HG03095 (cell line): Measurements from ENCODE around the gene FAM131C.
"Not testable (repeated sequence)": the region's sequence is repeated elsewhere in the genome, so short reads cannot be mapped to it uniquely, and the experiment has no call there.

Source experiments
- ATAC-seq: cut with Tn5 transposase; IDR thresholded peaks from one replicate; pipeline ENCODE4 v1.9.1; 2021; ENCODE audit warnings: moderate library complexity; ENCODE audit not compliant: unreplicated experiment

Gene FAM131C

DNA sequence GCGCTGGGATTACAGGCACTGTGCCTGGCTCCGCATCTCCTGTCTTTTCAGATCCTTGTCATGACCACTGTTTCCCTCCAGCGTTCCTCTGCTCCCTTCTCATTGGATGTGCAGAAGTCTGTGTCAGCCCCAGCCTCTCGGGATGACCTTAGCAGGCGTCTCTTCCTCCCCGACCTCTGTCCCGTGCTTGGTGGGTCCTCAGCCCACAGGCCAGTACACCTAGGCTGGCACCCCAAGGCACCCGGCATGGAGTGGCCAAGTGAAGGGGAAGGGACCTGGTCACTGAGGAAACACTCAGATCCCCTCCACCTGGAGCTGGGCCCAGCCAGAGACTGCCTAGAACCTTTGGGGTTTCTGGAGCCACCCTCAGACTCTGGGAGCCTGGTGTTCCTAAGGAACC lies 32.3 kb downstream of the FAM131C start:
- ATAC-seq: no peak

DNA sequence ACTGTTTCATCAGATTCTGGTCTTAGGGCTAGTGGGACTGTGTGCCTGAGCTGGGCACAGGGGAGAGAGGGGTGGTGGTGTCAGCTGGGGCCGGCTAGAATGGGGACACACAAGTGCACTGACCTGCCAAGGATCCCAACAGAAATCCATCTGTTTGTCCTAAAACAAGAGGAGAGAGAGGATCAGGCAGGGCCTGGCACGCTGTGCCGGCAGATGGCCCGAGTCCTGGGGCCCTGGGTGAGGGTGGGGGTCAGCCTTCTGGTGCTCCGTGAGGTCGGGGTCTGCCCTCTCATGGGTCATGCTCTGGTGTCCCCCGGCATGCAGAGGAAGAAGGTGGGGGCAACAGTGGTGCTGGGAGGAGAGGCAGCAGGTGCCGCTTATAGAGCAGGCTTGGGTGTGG lies 33.6 kb downstream of the FAM131C start:
- not testable (repeated sequence) for ATAC-seq

DNA sequence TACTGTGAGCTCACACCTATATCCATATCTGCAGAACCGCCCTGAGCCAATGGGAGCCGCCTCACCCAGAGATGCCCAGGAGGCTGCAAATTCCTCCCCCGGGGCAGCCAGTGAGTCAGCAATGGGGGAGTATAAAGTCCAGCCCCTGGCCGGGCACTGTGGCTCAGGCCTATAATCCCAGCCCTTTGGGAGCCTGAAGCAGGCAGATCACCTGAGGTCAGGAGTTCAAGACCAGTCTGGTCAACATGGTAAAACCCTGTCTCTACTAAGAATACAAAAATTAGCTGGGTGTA lies 34.9 kb downstream of the FAM131C start:
- no peak for ATAC-seq

DNA sequence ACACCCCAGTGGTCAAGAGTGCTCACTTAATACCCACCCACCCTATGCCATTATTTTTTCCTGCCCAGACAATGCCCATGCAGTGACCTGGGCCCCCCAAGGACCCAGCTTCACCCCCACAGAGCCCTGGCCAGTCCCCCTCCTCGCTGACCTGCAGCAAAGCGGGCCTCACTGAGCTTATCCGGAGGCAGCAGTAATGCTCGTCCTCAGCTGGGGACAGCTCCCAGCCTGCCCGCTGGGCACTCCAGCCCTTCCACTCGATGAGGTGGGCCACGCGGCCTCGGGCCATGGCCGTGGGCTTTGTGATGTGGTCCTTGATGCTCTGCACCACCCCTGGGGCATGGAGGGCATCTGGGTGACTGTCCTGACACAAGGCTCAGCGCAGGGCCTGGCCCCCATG lies 37.0 kb downstream of the FAM131C start:
- ATAC-seq: not testable (repeated sequence)

DNA sequence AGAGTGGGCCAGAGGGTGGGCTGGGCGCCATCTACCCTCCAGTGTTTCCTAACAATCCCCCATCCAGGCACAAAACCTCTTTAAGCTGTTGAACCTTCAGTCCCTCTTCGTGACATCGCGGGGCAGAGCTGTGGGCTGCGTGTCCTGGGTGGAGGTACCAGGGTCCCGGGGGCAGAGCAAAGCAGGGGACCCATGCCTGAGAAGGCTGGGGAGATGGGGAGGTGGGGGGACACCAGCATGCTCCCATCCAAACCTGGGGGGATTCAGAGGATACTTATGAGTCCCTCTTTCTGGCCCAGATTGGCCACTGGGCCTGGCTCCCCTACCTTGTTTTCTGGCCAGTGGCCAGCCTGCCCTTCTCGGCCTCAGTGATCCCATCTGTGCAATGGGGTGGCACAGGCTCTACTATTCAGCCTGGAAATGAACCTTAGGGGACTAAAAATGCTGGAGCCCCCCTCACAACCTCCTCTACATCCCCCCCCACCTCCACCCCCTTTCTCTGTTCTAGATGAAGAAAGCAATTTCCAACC lies 40.3 kb downstream of the FAM131C start:
- not testable (repeated sequence) for ATAC-seq

DNA sequence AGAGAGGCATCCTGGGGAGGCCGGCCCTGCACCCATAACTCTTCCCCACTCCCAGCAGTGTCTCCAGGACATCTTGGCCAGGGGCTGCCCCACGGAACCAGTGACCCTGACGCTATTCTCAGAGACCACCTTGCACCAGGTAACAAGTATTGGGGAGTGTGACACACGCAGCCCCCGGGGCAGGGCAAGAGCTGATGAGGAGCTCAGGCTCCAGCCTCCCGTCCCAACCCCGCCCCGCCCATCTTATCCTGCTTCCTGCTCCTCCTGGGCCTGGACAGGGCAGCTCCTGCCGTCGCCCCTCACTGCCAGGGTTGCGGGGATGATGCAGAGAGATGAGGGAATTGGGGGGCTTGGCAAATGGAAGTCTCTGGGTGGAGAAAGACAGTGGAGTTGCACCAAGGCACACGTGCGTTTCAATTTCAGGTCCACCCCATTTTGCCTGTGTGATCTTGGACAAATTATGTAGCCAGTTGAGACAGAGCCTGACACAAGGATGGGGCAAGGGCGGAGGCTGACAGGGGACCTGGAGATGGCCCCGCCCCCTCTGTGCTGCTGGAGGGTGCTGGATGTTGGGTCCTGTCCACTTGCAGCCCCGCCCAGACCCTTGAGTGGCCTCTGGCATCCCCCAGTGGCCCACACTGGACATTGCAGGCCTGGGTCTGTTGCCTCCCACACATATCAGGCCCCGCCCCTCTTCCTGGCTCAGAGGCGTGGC lies 40.9 kb downstream of the FAM131C start:
- no peak for ATAC-seq

DNA sequence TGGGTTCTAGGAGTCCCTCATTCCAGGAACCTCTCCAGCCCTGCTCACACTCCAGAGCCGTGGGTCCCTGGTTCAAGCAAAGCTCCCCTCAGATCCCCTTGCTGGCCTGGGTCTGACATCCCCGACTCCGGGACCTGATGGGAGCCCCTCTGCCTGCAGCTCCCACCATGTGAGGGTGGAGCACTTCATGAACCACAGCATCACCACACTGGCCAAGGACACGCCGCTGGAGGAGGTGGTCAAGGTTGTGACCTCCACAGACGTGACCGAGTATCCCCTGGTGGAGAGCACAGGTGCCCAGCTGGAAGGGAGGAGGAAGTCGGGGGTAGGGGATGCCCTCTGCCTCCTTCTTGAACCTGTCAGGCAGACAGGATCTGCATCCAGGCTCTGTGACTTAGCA lies 41.9 kb downstream of the FAM131C start:
- no peak for ATAC-seq

DNA sequence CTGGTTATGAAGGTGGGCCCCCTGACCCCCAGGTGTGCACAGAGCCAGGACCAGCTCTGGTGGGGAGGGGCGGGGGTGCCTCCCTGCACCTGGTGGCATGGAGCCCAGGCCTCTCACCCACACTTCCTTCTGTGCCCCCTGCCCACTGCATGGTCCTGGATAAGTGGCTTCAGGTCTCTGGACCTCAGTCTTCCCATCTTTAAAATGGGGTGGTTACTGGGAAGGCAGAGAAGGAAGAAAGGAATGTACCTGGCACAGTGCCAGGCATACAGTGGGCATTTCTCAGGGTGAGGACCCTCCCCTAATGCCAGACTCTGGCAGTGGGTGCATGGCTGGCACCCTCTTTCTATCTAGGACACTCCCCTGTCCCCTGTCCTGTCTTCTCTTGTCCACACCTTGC lies 44.2 kb downstream of the FAM131C start:
- ATAC-seq: no peak

DNA sequence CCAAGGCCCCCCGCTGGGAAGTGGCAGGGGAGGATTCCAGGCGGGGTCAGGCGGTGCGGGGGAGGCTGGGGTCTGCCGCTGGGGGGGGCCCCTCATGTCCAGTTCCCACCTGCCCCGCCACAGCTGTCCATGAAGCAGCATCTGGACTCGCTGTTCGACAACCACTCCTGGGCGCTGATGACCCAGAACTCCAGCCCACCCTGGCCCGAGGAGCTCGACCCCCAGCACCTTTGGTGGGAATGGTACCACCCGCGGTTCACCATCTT lies 44.5 kb downstream of the FAM131C start:
- ATAC-seq: not testable (repeated sequence)

DNA sequence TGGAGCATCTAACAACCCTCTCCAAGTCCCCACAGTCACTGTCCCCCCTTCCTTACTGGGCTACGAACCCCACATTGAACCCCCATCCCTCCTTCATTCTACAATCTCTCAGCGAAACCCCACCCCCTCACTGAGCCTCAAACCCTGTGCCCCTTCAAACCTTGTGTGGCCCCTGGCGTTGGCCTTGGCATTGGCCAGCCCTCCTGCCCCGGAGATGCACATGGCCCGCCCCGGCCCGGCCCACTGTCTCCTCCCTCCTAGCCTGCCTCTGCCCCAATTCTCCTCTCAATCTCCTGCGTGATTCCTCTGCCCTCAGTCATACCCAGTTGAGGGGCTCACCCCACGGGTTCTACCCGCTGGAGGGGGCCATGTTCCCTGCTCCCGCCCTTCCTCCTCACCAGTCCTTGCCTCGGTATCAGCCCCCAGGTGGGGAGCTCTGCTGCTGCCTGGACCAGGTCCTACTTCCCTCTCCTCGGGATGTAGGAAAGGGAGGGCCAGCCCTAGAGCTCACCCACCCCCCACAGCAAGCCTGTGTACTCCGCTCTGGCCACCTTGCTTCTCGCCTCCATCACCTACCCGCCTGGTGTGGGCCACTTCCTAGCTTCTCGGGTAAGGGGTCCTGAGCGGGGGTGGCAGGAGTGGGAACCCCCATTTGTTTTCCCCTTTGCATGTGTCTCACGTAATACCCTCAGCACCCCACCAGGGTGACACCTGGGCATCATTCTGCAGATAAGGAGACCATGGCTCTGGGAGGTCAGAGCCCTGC lies 45.0 kb downstream of the FAM131C start:
- no peak for ATAC-seq

DNA sequence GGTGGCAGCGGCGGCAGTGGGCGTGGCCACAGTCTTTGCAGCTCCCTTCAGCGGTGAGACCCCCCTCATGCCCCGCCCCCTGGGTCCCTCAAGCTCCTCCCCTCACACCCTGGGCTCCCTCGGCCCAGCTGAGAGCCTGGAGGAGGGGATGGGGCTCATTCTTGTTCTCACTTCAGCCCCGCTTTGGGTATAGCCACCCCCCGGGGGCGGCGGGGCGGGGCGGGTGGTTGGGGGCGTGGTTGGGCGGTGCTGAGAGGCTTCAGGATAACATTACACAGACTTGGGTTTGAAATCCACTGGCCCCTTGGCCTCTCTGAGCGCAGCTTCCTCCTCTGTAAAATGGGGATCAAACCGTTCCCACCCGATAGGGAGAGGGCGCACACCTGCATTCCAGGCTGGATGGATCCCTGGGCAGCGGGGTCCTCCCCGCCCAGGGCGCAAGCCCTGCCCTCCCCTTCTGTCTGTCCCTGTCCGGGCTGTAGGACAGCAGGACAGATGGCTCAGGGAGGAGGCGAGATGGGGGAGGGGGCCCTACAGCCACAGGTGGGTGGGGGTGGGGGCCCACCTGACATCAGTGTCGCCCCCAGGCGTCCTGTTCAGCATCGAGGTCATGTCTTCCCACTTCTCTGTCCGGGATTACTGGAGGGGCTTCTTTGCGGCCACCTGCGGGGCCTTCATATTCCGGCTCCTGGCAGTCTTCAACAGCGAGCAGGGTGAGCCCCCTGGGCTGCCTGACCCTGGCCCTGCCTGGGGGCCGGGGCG lies 46.5 kb downstream of the FAM131C start:
- no peak for ATAC-seq

DNA sequence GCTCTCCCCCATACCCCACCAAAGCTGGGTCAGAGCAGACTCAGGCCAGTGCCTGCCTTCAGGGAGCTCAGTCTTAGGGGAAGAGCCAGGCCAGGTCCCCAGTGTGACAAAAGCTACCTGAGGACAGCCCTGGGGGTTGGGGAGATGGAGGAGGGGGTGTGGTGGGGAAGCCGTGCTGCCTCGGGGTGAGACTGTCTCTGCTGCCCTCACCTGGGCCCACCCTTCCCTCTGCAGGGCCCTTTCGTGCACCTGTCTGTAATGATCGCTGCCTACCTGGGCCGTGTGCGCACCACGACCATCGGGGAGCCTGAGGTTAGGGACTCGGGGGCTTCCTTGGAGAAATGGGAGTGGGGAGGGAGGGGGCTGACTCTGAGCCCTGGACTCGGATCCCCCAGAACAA lies 47.1 kb downstream of the FAM131C start:
- ATAC-seq: not testable (repeated sequence)

DNA sequence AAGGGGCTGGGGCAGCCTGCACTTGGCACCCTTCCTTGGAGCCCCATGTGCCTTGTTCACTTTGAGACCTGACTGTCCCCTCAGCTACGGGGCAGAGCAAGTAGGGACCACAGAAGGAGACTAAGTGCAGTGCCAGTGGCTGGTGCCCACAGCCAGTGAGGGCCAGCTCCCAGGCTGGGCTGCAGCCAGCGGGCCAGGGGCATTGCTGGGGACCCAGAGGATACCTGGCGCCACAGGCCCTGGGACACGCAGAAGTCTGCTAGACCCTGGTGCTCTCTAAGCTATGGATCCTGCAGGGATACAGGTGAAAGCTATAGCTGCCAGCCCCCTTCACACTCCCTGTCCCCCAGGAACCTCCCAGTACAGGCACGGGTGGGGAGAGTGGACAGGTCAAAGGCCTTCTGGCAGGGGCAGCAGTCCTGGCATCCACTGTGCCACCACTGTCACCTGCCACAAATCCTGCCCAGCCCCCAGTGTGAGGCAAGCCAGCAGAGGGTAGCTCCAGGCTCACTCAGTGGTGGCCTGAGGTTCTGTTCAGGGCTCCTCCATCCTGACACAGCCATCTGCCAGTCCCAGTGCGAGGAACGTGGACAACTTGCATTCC lies 50.3 kb downstream of the FAM131C start:
- no peak for ATAC-seq

DNA sequence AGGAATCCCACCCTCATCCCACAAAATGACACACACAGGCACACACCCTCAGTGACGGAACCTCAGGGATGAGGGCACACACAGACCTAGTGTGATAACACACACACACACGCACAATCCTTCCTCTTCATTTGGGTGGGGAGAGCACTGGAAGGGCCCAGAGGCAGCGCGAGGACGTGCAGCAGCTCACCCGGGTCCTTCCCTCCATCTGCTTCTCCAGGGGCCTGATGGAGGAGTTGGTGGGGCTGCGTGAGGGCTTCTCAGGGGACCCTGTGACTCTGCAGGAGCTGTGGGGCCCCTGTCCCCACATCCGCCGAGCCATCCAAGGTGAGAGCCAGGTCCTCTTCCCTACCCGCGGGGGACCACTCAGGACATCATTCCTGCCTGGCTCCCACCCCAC lies 51.1 kb downstream of the FAM131C start:
- ATAC-seq: no peak

DNA sequence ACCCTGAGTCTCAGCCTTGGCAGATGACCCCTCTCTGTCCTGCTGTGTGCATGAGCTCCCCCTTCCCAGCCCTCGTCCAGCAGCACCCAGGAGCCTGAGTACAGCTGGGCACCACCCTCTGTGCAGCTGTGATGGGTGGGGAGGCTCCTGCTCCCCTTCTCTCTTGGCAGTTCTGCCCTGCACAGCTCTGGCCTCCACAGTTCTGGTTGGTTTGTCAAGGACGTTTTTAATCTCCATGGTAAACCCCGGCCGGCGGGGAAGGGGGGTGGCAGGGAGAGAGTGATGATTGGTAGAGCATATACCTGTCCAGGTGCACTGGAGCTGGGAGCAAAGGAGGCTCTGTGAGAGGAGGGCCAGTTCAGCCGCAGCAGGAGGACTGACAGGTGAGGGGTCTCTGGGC lies 51.8 kb downstream of the FAM131C start, which contains the start of gene CLCNKA:
TSS of gene CLCNKA (plus strand) at position 356 of the 400 bp plus-strand sequence. CDS start 584 bp downstream, outside the sequence.
- no peak for ATAC-seq

DNA sequence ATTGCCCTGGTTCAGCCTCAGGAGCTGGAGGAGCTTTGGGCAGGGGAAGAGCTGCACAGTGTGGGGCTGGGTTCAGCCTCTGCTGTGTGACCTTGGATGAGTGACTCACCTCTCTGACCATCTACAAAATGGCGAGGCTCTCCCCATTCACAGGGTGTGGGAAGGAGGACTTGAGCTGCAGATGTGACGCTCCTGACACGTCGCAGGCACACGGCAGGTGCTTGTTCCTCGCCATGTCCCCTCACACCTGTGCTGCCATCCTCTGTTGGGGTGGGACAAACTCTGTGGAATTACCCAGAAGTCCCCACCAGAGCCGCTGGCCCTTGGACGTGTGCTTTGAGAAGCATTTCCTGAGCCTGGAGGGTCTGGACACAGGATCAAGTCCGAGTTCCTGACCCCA lies 52.6 kb downstream of the FAM131C start:
- ATAC-seq: not testable (repeated sequence)

DNA sequence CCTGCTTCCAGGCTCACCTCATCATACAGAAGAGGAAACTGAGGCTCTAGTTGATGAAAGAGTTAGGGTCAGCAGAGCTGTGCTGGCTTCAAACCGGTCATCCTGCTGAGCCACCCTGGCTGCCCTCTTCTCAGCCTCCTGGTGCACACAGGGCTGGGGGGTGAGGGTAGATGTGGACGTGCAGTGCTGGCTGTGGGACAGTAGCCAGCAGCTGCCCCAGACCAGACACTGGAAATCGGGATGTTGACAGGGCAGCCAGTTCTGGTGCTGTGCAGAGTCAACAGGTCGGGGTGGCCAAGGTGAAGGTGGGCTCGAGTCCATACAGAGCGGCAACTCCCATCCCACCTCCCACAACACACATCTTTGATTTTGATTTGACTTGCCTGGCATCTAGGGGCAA lies 53.1 kb downstream of the FAM131C start:
- ATAC-seq: no peak

DNA sequence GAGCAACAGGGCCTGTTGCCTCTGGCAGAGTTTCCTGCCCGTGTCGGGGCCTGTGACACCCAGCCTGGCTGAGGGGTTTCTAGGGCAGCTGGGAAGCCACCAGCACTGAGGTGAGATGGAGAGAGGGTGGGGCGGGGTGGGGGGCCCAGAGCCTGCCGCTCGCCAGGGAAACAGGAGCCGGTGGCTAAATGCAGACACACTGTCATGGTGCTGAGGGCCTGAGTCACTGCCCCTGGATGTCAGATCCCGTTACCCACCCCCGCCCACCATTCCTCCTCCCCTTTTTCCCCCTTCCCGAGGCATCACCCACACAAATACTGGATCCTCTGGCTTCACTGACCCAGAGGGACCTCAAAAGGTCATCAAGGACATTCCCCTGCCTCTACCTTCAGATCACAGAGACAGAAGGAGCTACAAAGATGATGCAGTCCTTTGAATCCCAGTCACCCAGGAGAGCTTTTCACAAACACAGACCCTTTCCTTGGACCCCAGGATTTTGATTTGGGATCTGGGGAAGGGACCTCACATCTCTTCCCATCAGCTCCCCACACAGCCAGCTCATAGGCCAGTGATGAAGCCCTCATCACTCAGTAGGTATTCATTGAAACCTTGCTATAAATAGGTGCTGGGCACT lies 53.7 kb downstream of the FAM131C start:
- no peak for ATAC-seq

DNA sequence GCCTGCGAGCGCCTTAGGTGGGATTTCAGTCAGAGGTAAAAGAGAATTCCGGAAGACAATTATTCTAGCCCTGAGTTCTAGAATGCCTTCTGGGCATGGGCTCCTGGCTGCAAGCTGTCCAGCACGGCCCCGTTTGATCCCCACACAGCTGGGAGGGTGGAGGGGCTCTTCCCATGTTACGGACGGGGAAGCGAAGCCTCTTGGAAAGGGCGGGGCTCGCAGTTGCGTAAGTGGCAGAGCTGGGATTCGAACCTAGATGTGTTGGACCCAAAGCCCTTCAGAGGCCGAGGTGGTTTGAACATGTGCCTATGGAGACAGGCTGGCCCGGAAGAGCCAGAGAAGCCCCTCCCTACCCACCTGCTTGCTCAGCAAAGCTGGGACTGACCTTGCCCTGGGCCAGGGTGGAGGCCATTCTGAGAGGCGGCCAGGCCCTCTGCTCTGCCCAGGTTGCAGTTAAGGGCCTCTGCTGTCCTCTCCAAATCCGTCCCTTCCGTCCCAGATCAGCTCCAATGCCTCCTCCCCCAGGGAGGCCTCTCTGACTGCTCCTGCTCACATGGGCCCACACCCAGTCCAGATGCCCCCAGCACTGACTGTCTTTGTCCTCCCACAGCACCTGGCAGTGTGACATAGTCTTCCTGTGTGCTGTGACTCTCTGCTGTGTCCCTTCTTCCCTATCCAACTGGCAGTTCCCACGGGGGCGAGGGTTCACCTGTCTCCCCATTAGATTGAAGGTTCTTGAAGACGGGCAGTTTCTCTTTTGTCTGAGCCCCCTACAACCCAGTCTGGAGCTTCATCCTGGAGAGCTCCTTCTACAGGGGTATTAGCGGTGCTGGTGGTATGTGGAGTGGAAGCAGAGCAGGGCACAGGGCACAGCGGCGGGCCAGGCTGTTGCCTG lies 54.5 kb downstream of the FAM131C start:
- ATAC-seq: no peak

DNA sequence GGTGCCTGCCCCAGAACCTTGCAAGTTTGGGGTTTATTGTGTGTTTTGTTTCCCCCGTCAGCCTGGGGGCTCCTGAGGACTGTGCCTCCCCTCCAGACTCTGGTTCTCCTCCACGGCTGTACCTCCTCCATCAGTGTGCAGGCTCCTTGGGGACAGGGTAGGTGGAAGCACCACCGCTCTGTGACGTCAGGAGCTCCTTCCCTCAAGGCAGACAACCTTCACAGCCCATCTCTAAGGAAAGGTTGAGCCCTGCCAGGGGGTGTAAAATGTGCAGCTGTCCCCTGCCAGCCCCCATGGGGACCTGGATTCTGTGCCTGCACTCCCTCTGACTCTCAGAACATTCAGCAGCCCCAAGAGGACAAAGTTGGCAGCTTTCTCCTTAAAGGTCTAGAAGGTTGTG lies 55.1 kb downstream of the FAM131C start:
- ATAC-seq: no peak
